Body of pancreas (tissue), 4 donors: ENCODE measurements around the gene ZNF592.

Source experiments
- POLR2A ChIP-seq, 3 donors: fragments of 450-650 bp; IDR thresholded peaks; one replicate each; pipeline ENCODE4 v1.6.1; 2016; ENCODE audit warnings: antibody characterized with exemption in 3 of 3, mild to moderate bottlenecking in 2 of 3
- TF ChIP-seq, protein P1 (sequence below), 7 experiments: fragments of 450-650 bp in 4 of 7; fragments of 200-600 bp in 3 of 7; sonication (generic) in 3 of 7; IDR thresholded peaks; one replicate each; pipeline ENCODE4 v1.5.1; 2016 to 2019; ENCODE audit warnings: antibody characterized with exemption in 7 of 7

DNA sequence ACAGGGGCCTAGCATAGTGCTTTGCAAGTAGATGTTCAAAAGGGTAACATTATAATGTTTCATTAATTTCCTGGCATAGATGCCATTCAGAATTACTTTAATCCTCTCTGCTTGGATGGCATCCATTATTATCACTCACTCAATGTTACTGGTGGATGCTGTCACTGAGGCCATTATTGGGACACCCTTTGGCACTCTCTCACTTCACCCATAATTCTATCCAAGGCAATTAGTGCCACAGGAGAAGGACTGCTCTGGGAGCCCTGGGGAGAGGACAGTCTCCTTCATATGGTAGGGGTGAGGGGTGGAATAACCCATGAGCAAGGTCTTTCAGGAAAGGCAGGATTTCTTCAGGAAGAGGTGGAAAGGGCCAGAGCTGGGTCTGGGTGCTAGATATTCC is 107.4 kb downstream of the ZNF592 start:
- TF ChIP-seq, protein P1, sequence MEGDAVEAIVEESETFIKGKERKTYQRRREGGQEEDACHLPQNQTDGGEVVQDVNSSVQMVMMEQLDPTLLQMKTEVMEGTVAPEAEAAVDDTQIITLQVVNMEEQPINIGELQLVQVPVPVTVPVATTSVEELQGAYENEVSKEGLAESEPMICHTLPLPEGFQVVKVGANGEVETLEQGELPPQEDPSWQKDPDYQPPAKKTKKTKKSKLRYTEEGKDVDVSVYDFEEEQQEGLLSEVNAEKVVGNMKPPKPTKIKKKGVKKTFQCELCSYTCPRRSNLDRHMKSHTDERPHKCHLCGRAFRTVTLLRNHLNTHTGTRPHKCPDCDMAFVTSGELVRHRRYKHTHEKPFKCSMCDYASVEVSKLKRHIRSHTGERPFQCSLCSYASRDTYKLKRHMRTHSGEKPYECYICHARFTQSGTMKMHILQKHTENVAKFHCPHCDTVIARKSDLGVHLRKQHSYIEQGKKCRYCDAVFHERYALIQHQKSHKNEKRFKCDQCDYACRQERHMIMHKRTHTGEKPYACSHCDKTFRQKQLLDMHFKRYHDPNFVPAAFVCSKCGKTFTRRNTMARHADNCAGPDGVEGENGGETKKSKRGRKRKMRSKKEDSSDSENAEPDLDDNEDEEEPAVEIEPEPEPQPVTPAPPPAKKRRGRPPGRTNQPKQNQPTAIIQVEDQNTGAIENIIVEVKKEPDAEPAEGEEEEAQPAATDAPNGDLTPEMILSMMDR (IDR thresholded peaks at IDR 0.05) = no peak
- no peak for TF ChIP-seq POLR2A (IDR thresholded peaks at IDR 0.05)
